H9 (cell line): ENCODE data around the gene YY2. TPM values are rescaled to one million over a fixed set of nuclear protein-coding genes. Genes with fewer than 3 reads are reported as not detected.
A peak's percentile ranks its signal among the peaks of the same experiment; 100 is the strongest.

Experiments used
- DNase-seq: peaks from one replicate; pipeline ENCODE4 v3.0.0-alpha.2; 2017
- H2AFZ ChIP-seq: one replicate; pipeline ENCODE4 v1.6.1; 2013; ENCODE audit warnings: mild to moderate bottlenecking, low read length, control low read depth, moderate library complexity
- H2AK5ac ChIP-seq: 2 replicates; pipeline ENCODE4 v1.6.1; 2013; ENCODE audit warnings: low read length, control low read depth, mixed read lengths; ENCODE audit not compliant: insufficient read length
- H2BK120ac ChIP-seq: one replicate; pipeline ENCODE4 v1.6.1; 2013; ENCODE audit warnings: low read depth, mild to moderate bottlenecking, low read length, control low read depth, inconsistent platforms; ENCODE audit not compliant: poor library complexity, severe bottlenecking
- H2BK12ac ChIP-seq: 2 replicates; pipeline ENCODE4 v1.6.1; 2013; ENCODE audit warnings: low read length, control low read depth, mixed read lengths, low read depth; ENCODE audit not compliant: insufficient read length
- H2BK15ac ChIP-seq: 2 replicates; pipeline ENCODE4 v1.6.1; 2013; ENCODE audit warnings: low read depth, low read length, control low read depth
- H2BK20ac ChIP-seq: one replicate; pipeline ENCODE4 v1.6.1; 2013; ENCODE audit warnings: low read depth, mild to moderate bottlenecking, low read length, control low read depth, inconsistent platforms; ENCODE audit not compliant: poor library complexity, severe bottlenecking
- H2BK5ac ChIP-seq: 2 replicates; pipeline ENCODE4 v1.6.1; 2013; ENCODE audit warnings: low read length, control low read depth, mixed read lengths; ENCODE audit not compliant: insufficient read length
- H3K14ac ChIP-seq: 2 replicates; pipeline ENCODE4 v1.6.1; 2013; ENCODE audit warnings: low read length, control low read depth; ENCODE audit not compliant: insufficient read depth
- H3K18ac ChIP-seq: 2 replicates; pipeline ENCODE4 v1.6.1; 2013; ENCODE audit warnings: low read depth, mild to moderate bottlenecking, mixed read lengths, low read length, control low read depth; ENCODE audit not compliant: insufficient read length
- H3K23ac ChIP-seq: 2 replicates; pipeline ENCODE4 v1.6.1; 2013; ENCODE audit warnings: low read length, control low read depth, mixed read lengths, low read depth; ENCODE audit not compliant: insufficient read length
- H3K23me2 ChIP-seq: 2 replicates; pipeline ENCODE4 v1.6.1; 2013; ENCODE audit warnings: low read depth, mild to moderate bottlenecking, mixed read lengths, low read length, control low read depth; ENCODE audit not compliant: insufficient read length, poor library complexity, severe bottlenecking
- H3K27ac ChIP-seq: 2 replicates; pipeline ENCODE4 v1.5.1; 2013; ENCODE audit warnings: low read length, control low read depth, mixed read lengths, low read depth; ENCODE audit not compliant: insufficient read length
- H3K27me3 ChIP-seq: 2 replicates; pipeline ENCODE4 v1.6.1; 2013; ENCODE audit warnings: low read length, control low read depth, inconsistent platforms; ENCODE audit not compliant: insufficient read depth
- H3K4ac ChIP-seq: 2 replicates; pipeline ENCODE4 v1.6.1; 2013; ENCODE audit warnings: low read depth, mild to moderate bottlenecking, control low read depth, inconsistent platforms, low read length, moderate library complexity
- H3K4me1 ChIP-seq: 2 replicates; pipeline ENCODE4 v1.6.1; 2013; ENCODE audit warnings: low read length, control low read depth, inconsistent platforms; ENCODE audit not compliant: insufficient read depth
- H3K4me2 ChIP-seq: 2 replicates; pipeline ENCODE4 v1.6.1; 2013; ENCODE audit warnings: low read length, control low read depth, mixed read lengths; ENCODE audit not compliant: insufficient read length, insufficient read depth
- H3K56ac ChIP-seq: 2 replicates; pipeline ENCODE4 v1.6.1; 2013; ENCODE audit warnings: low read depth, mild to moderate bottlenecking, mixed read lengths, low read length, control low read depth; ENCODE audit not compliant: insufficient read length
- H3K79me1 ChIP-seq: 2 replicates; pipeline ENCODE4 v1.6.1; 2013; ENCODE audit warnings: low read depth, mild to moderate bottlenecking, moderate library complexity, low read length, control low read depth, inconsistent platforms; ENCODE audit not compliant: insufficient read depth, poor library complexity, severe bottlenecking
- H3K79me2 ChIP-seq: 2 replicates; pipeline ENCODE4 v1.6.1; 2013; ENCODE audit warnings: low read length, control low read depth, inconsistent platforms; ENCODE audit not compliant: insufficient read depth
- H3K9ac ChIP-seq: 2 replicates; pipeline ENCODE4 v1.6.1; 2013; ENCODE audit warnings: low read length, control low read depth, mixed read lengths; ENCODE audit not compliant: insufficient read length; ENCODE audit errors: extremely low read depth
- H3K9me3 ChIP-seq: one replicate; pipeline ENCODE4 v1.6.1; 2013; ENCODE audit warnings: low read depth, low read length, inconsistent platforms; ENCODE audit not compliant: control insufficient read depth
- H3T11ph ChIP-seq: one replicate; pipeline ENCODE4 v1.6.1; 2013; ENCODE audit warnings: mild to moderate bottlenecking, low read length, control low read depth, inconsistent platforms
- H4K20me1 ChIP-seq: one replicate; pipeline ENCODE4 v1.6.1; 2013; ENCODE audit not compliant: control insufficient read depth, insufficient read length, insufficient read depth
- H4K5ac ChIP-seq: 2 replicates; pipeline ENCODE4 v1.6.1; 2013; ENCODE audit warnings: low read depth, mild to moderate bottlenecking, mixed read lengths, low read length, control low read depth; ENCODE audit not compliant: insufficient read length
- H4K8ac ChIP-seq: replicated peaks from 2 replicates; pipeline ENCODE4 v1.6.1; 2013; ENCODE audit warnings: low read length, control low read depth, mixed read lengths, low read depth; ENCODE audit not compliant: insufficient read length
- H4K91ac ChIP-seq: 2 replicates; pipeline ENCODE4 v1.6.1; 2013; ENCODE audit warnings: low read depth, mild to moderate bottlenecking, moderate library complexity, mixed read lengths, low read length, control low read depth; ENCODE audit not compliant: insufficient read length
- H3K27ac Mint-ChIP-seq, 3 experiments: 2 replicates in 2 of 3; 3 replicates in 1 of 3; pipeline ENCODE4 v1.8.0; 2020 to 2021; ENCODE audit warnings: mixed read lengths in 3 of 3, mild to moderate bottlenecking in 1 of 3, moderate library complexity in 1 of 3
- H3K27me3 Mint-ChIP-seq: 2 replicates; pipeline ENCODE4 v1.8.0; 2021; ENCODE audit warnings: low read depth, mild to moderate bottlenecking, moderate library complexity, mixed read lengths
- H3K36me3 Mint-ChIP-seq, 3 experiments: 2 replicates in 2 of 3; 3 replicates in 1 of 3; pipeline ENCODE4 v1.8.0; 2020 to 2021; ENCODE audit warnings: low read depth in 3 of 3, mixed read lengths in 3 of 3; ENCODE audit not compliant: insufficient read depth in 1 of 3
- H3K4me1 Mint-ChIP-seq, 2 experiments: 2 replicates each; pipeline ENCODE4 v1.8.0; 2020; ENCODE audit warnings: mixed read lengths in 2 of 2
- H3K4me3 Mint-ChIP-seq, 2 experiments: 2 replicates in 1 of 2; 3 replicates in 1 of 2; pipeline ENCODE4 v1.8.0; 2020 to 2021; ENCODE audit warnings: mild to moderate bottlenecking in 2 of 2, mixed read lengths in 2 of 2, moderate library complexity in 1 of 2
- H3K9me3 Mint-ChIP-seq, 2 experiments: 2 replicates in 1 of 2; 3 replicates in 1 of 2; pipeline ENCODE4 v1.8.0; 2020; ENCODE audit warnings: mild to moderate bottlenecking in 2 of 2, mixed read lengths in 2 of 2, moderate library complexity in 1 of 2
- WGBS: extraction: QIAGEN DNeasy Blood & Tissue Kit; methylation state at CpG from one replicate; pipeline ENCODE4 v1.1.7; 2013; ENCODE audit warnings: missing lambda C conversion rate, low lambda C conversion rate, mixed read lengths; ENCODE audit not compliant: insufficient read length; ENCODE audit errors: extremely low coverage; 5-methylcytosine and 5-hydroxymethylcytosine counted together
- total RNA-seq: library from RNA; stranded (reverse); gene quantifications from 2 replicates; pipeline ENCODE4 v1.2.1, GENCODE V29; 2021
- TF ChIP-seq, protein P1 (sequence below): fragments of 200-600 bp; sonication (generic); conservative IDR thresholded peaks from 3 replicates; pipeline ENCODE4 v1.8.0; 2021; ENCODE audit warnings: antibody characterized with exemption, mild to moderate bottlenecking

YY2 gene
- total RNA-seq, 1 experiment from 2014 or later: 1.8 TPM

DNA sequence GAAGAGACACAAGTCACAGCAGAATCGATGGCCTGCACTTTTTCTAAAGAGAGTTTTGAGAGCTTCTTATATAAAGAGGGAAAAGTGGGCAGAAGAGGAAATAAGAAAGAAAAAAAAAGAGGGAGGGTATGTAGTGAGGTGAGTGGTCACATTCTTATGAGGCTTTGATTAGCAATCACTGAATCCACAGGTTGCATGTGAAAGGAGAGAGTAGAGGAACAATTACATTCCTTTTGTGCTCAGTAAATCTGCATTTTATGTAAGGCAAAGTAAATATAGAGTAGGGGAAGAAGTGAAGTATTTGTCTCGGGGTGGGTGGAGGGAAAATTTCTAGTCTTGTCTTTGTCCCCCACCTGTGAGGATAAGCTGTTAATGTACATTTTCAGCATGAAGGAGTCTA is 43.2 kb upstream of the YY2 start:
- Histone ChIP-seq H3K4me2 (no peak overlapping the region), H3K27me3 (no peaks in the 10 kb centered on the region), H4K8ac (no peak overlapping the region), H3K23ac (no peak overlapping the region), H2BK5ac (no peak overlapping the region), H2AK5ac (no peak overlapping the region), H3K14ac (no peak overlapping the region), H3K4me1 (peaks cover 9% of the 10 kb centered on the region; the same call in 1 of the 2 replicates), H2BK20ac (no peak overlapping the region), H3K56ac (no peak overlapping the region), H2BK15ac (no peak overlapping the region), H3K9ac (no peak overlapping the region), H3K79me2 (no peaks in the 10 kb centered on the region), H4K20me1 (no peaks in the 10 kb centered on the region), H3T11ph (no peak overlapping the region), H4K91ac (no peak overlapping the region), H2BK12ac (no peak overlapping the region), H4K5ac (no peak overlapping the region), H3K79me1 (no peaks in the 10 kb centered on the region), H3K9me3 (peaks cover 17% of the 10 kb centered on the region), H3K27ac (peak overlapping the region; percentile 78), H2BK120ac (no peak overlapping the region), H3K4ac (no peak overlapping the region), H3K23me2 (no peaks in the 10 kb centered on the region), H3K18ac (no peak overlapping the region), H2AFZ (no peak overlapping the region)
- peaks cover 37 to 40% of the 10 kb centered on the region in 2 experiments for H3K4me1 Mint-ChIP-seq
- H3K36me3 Mint-ChIP-seq: peaks cover 14 to 29% (median 20%) of the 10 kb centered on the region in 3 experiments
- no peak overlapping the region for H3K4me3 Mint-ChIP-seq
- H3K27me3 Mint-ChIP-seq: peaks cover 3% of the 10 kb centered on the region
- H3K27ac Mint-ChIP-seq: peak overlapping the region; percentile 74 to 92 (median 87)
- no peak for DNase-seq
- TF ChIP-seq, protein P1, sequence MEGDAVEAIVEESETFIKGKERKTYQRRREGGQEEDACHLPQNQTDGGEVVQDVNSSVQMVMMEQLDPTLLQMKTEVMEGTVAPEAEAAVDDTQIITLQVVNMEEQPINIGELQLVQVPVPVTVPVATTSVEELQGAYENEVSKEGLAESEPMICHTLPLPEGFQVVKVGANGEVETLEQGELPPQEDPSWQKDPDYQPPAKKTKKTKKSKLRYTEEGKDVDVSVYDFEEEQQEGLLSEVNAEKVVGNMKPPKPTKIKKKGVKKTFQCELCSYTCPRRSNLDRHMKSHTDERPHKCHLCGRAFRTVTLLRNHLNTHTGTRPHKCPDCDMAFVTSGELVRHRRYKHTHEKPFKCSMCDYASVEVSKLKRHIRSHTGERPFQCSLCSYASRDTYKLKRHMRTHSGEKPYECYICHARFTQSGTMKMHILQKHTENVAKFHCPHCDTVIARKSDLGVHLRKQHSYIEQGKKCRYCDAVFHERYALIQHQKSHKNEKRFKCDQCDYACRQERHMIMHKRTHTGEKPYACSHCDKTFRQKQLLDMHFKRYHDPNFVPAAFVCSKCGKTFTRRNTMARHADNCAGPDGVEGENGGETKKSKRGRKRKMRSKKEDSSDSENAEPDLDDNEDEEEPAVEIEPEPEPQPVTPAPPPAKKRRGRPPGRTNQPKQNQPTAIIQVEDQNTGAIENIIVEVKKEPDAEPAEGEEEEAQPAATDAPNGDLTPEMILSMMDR: no peak
- no CpG with 5 or more reads among the region's 2 CpGs for WGBS
- H3K9me3 Mint-ChIP-seq: peaks cover 29 to 49% of the 10 kb centered on the region in 2 experiments
